ENCODE measurements around the gene GPR153. TPM values are rescaled to one million over a fixed set of nuclear protein-coding genes. Genes with fewer than 3 reads are reported as not detected.

Gene GPR153
- polyA plus RNA-seq, 1 of the 3 experiments (the other 2 are of a cell fraction) = 6.6 TPM

DNA sequence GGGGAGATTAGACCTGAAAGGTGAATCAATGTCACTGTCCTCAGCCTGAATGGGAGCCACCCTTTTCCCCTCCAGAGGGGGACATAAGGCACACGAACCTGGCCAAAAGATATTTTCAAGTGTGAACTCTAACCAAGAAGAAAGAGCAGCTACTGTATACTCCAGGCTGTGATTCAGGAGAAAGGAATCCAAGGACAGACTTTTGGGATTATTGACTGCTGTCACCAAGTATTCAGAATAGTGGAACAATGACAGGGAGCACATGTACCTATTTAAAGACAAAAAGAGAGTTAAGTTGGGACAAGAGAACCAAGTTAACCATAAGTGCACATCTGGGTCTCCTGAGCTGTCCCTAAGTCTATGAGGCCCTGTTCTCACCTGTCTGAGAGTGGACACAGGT is 27.5 kb downstream of the GPR153 start:
- DNase-seq = no peak
- H3K4me2 ChIP-seq = no peak overlapping the region
- TF ChIP-seq RFX5 (IDR thresholded peaks at IDR 0.05; ENCODE audit: low read length) (no peak), NFIC (IDR thresholded peaks at IDR 0.05; ENCODE audit: borderline replicate concordance) (no peak), RAD21 (IDR thresholded peaks at IDR 0.05; ENCODE audit: low read length) (no peak), TEAD4 (IDR thresholded peaks at IDR 0.05; ENCODE audit: borderline replicate concordance, insufficient read depth) (no peak), FOXM1 (IDR thresholded peaks at IDR 0.05; ENCODE audit: low read depth) (no peak), RXRA (IDR thresholded peaks at IDR 0.05; ENCODE audit: borderline replicate concordance, low read depth) (no peak), SMC3 (IDR thresholded peaks at IDR 0.05; ENCODE audit: low read depth, low read length) (no peak), MEF2A (IDR thresholded peaks at IDR 0.05; ENCODE audit: borderline replicate concordance, low read depth) (no peak), NRF1 (IDR thresholded peaks at IDR 0.05; ENCODE audit: low read depth, low read length) (no peak), EZH2phosphoT487 (IDR thresholded peaks at IDR 0.05; ENCODE audit: borderline replicate concordance, low read depth) (no peak)
- TF ChIP-seq, protein P1, sequence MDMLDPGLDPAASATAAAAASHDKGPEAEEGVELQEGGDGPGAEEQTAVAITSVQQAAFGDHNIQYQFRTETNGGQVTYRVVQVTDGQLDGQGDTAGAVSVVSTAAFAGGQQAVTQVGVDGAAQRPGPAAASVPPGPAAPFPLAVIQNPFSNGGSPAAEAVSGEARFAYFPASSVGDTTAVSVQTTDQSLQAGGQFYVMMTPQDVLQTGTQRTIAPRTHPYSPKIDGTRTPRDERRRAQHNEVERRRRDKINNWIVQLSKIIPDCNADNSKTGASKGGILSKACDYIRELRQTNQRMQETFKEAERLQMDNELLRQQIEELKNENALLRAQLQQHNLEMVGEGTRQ (IDR thresholded peaks at IDR 0.05; ENCODE audit: borderline replicate concordance, low read depth, low read length) = no peak
- TF ChIP-seq, protein P2, sequence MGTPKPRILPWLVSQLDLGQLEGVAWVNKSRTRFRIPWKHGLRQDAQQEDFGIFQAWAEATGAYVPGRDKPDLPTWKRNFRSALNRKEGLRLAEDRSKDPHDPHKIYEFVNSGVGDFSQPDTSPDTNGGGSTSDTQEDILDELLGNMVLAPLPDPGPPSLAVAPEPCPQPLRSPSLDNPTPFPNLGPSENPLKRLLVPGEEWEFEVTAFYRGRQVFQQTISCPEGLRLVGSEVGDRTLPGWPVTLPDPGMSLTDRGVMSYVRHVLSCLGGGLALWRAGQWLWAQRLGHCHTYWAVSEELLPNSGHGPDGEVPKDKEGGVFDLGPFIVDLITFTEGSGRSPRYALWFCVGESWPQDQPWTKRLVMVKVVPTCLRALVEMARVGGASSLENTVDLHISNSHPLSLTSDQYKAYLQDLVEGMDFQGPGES (IDR thresholded peaks at IDR 0.05; ENCODE audit: low read depth, low read length) = no peak
- TF ChIP-seq, protein P3, sequence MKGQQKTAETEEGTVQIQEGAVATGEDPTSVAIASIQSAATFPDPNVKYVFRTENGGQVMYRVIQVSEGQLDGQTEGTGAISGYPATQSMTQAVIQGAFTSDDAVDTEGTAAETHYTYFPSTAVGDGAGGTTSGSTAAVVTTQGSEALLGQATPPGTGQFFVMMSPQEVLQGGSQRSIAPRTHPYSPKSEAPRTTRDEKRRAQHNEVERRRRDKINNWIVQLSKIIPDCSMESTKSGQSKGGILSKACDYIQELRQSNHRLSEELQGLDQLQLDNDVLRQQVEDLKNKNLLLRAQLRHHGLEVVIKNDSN (IDR thresholded peaks at IDR 0.05; ENCODE audit: borderline replicate concordance, low read depth) = no peak
- TF ChIP-seq, protein P4, sequence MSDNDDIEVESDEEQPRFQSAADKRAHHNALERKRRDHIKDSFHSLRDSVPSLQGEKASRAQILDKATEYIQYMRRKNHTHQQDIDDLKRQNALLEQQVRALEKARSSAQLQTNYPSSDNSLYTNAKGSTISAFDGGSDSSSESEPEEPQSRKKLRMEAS (IDR thresholded peaks at IDR 0.05; ENCODE audit: low read depth) = no peak
- TF ChIP-seq, protein P5, sequence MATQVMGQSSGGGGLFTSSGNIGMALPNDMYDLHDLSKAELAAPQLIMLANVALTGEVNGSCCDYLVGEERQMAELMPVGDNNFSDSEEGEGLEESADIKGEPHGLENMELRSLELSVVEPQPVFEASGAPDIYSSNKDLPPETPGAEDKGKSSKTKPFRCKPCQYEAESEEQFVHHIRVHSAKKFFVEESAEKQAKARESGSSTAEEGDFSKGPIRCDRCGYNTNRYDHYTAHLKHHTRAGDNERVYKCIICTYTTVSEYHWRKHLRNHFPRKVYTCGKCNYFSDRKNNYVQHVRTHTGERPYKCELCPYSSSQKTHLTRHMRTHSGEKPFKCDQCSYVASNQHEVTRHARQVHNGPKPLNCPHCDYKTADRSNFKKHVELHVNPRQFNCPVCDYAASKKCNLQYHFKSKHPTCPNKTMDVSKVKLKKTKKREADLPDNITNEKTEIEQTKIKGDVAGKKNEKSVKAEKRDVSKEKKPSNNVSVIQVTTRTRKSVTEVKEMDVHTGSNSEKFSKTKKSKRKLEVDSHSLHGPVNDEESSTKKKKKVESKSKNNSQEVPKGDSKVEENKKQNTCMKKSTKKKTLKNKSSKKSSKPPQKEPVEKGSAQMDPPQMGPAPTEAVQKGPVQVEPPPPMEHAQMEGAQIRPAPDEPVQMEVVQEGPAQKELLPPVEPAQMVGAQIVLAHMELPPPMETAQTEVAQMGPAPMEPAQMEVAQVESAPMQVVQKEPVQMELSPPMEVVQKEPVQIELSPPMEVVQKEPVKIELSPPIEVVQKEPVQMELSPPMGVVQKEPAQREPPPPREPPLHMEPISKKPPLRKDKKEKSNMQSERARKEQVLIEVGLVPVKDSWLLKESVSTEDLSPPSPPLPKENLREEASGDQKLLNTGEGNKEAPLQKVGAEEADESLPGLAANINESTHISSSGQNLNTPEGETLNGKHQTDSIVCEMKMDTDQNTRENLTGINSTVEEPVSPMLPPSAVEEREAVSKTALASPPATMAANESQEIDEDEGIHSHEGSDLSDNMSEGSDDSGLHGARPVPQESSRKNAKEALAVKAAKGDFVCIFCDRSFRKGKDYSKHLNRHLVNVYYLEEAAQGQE (IDR thresholded peaks at IDR 0.05; ENCODE audit: low read depth, low read length) = no peak
- TF ChIP-seq, protein P6, sequence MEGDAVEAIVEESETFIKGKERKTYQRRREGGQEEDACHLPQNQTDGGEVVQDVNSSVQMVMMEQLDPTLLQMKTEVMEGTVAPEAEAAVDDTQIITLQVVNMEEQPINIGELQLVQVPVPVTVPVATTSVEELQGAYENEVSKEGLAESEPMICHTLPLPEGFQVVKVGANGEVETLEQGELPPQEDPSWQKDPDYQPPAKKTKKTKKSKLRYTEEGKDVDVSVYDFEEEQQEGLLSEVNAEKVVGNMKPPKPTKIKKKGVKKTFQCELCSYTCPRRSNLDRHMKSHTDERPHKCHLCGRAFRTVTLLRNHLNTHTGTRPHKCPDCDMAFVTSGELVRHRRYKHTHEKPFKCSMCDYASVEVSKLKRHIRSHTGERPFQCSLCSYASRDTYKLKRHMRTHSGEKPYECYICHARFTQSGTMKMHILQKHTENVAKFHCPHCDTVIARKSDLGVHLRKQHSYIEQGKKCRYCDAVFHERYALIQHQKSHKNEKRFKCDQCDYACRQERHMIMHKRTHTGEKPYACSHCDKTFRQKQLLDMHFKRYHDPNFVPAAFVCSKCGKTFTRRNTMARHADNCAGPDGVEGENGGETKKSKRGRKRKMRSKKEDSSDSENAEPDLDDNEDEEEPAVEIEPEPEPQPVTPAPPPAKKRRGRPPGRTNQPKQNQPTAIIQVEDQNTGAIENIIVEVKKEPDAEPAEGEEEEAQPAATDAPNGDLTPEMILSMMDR (IDR thresholded peaks at IDR 0.05) = no peak
- 43% methylated on average over 1 of the region's 1 CpG for WGBS (ENCODE audit: low lambda C conversion rate)
- H4K20me1 ChIP-seq (ENCODE audit: insufficient read depth) = no peaks in the 10 kb centered on the region
- no peak overlapping the region for H3K9ac ChIP-seq
- H3K36me3 ChIP-seq (replicated peaks in 1 of 2; ENCODE audit: control insufficient read depth in 1 of 2, insufficient read depth in 2 of 2, low read length in 1 of 2) = peaks cover 8 to 13% of the 10 kb centered on the region in 2 experiments
- no peaks in the 10 kb centered on the region for H3K9me2 ChIP-seq
- no peaks in the 10 kb centered on the region for H3K9me3 ChIP-seq
- no peak overlapping the region for H3K4me3 ChIP-seq (ENCODE audit: low read depth in 2 of 2, low read length in 1 of 2)
- no peak overlapping the region for H2AFZ ChIP-seq (ENCODE audit: low read depth)
- H3K27ac ChIP-seq (ENCODE audit: low read depth in 2 of 2, low read length in 1 of 2) = no peak overlapping the region
- no peaks in the 10 kb centered on the region for H3K27me3 ChIP-seq (ENCODE audit: insufficient read depth)
- H3K79me2 ChIP-seq (ENCODE audit: insufficient read depth) = peaks cover 34% of the 10 kb centered on the region
- no peaks in the 10 kb centered on the region for H3F3A ChIP-seq (replicated peaks; ENCODE audit: insufficient read depth)
- ChIA-PET POLR2A (no interaction called here), CTCF (interaction anchor here (1.2 to 2.2 kb wide), 3 partner anchors 13 to 172 kb away, joined by 4 to 8 read pairs (median 4); no protein-coding TSS in a partner anchor)
- peaks cover 0 to 9% of the 10 kb centered on the region in 2 experiments; a peak in 1 of 4 replicates for H3K4me1 ChIP-seq (ENCODE audit: control insufficient read depth in 1 of 2, insufficient read depth in 2 of 2, low read depth in 1 of 2, low read length in 1 of 2)

Measured in SK-N-SH (cell line).